ENCODE data around the gene ORMDL3. TPM values are rescaled to one million over a fixed set of nuclear protein-coding genes. Genes with fewer than 3 reads are reported as not detected.
"Not testable (repeated sequence)": the region's sequence is repeated elsewhere in the genome, so short reads cannot be mapped to it uniquely, and the experiment has no call there.

Gene ORMDL3
- polyA plus RNA-seq, 5 donors = 76.5 to 88.5 (median 84.4) TPM

DNA sequence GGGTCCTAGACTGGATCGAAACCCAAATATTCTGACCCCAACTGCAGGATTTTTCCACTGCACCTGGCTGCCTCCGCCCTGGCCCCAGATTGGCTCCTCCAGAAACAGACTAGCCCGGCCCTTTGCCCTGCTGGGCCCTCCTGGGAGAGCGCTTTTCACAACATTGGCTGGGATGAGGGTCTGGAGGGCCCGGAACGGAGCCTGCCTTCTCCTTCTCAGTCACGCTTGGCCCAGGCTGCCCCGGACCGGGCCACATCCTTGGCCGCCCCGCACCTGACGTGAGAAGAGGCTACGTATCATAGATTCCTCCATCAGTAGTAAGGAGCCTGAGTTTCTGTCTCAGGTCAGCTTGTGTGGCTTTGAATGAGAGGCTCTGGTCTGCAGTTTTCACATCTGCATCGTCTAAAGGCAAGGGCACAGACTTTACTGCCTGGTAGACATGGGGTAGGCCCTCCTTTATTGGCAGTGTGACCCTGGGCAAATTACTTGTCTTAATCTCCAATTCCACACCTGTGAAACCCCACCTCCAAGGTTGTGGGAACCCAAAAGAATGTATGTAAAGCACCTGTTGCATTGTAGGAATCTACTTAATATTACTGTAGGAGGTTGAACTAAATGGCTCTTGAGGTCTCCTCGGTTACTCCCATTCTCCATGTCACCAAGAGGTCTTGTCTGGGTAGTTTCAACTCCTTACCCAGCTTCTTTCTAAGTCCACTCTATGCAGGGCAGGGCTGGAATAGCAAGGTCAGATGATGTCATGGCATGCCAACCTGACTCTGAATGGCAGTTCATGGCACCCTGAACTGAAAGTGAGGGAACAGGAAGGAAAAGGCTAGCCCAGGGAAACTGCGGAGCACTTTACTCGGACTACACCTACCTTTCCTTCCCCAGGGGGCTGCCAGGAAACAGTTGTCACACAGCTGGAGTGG, 792 bp upstream of the ORMDL3 start:
- DNase-seq = peak; percentile 23

DNA sequence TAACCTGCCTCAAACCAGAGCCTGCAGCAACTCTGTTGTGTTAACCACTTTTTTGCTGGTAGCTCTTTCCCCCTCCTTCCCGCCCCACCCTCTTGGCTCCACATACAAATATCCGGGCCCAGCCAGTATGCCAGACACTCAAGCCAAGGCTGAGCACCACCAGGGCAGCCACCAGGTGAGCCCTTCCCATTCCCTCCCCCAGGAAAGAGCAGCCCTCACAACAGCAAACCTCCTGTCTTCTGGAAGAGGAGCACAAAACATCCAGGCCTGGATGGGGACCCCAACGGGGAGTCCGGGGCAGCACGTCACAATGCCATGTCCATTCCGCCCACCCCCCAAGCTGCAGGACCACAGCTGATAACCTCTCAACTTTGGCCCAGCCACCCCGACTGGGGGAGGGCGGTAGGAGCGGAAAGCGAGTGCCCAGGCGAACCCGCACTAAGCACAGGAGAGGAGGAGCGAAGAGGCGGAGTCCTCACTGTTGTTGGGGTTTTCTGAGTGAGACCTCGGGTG, 757 bp downstream of the ORMDL3 start:
- DNase-seq = peak; percentile 35 to 38

DNA sequence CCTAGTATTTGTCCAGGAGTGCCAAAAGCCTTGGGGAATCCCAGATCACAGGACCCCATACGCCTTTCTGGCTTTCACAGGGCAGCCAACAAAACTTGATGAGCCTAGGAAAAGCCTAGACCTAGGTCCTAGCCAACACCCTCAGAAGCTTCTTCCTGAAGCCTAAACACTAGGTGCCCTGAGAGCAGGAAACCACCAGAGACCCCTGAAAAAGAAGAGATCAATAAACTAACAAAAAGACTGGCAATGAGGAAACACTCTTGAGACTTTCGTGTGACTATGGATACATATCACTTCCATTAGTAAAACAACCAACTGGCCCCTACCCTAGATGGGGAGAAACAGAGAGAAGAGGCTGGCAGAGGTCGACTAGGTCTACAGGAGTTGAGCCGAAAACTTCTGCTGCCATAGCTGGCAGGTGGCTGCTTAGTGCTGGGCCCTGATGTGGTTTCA, 1.2 kb downstream of the ORMDL3 start:
- DNase-seq = no peak

DNA sequence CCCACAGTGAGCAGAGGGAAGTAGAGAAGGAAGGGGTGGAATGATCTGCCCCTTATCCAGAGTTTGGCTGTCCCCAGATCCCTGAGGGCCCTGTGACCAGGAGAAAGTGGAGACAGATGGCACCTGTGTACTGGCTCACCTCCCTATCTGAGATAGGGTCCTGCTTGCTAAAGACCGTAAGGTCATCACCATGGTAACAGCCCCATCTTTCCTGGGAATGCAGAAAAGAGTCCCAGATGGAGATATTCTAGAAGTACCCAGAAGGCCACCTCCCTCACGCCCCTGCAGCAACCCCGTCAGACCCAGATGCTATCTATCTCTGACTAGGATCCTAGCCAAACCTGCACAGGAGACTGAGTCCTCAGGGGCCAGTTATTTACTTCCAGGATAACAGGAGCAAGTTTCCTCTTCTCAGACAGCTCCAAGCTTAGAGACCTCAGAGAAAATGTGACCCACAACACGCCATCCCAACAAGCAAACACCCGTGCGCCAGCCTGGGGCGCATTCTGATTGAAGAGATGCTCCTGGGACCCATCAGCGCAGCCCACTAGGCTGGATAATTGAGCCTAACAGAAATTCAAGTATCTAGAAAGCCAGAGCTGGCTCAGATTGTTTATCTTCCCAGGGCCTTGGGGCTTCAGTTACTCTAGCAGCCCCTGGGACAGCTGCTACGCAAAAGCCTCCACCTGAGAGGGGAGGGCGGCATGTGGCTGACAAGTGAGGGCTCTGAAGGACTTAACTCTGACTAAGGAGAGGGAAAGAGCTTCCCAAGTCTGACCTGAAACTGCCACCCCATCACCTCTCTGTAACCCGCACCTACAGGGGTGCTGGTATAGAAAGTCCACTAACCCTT, 1.9 kb downstream of the ORMDL3 start:
- DNase-seq = no peak

DNA sequence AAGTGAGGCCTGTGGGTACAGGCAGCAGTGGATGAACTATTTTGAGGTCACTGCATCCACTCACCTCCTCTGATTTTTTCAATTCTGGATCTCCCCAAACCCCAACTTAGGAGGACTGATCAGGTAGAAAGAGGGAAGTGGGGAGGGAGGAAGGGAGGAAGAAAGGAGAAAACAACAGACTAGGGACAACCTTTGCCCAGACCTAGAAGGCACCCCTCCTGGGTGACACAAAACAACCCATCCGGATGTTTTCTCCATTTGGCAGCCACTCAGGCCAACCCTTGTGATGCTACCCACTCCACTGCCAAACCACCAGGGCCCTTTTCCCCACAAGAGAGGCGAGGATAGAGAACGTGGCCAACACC, 2.7 kb downstream of the ORMDL3 start:
- DNase-seq = no peak

DNA sequence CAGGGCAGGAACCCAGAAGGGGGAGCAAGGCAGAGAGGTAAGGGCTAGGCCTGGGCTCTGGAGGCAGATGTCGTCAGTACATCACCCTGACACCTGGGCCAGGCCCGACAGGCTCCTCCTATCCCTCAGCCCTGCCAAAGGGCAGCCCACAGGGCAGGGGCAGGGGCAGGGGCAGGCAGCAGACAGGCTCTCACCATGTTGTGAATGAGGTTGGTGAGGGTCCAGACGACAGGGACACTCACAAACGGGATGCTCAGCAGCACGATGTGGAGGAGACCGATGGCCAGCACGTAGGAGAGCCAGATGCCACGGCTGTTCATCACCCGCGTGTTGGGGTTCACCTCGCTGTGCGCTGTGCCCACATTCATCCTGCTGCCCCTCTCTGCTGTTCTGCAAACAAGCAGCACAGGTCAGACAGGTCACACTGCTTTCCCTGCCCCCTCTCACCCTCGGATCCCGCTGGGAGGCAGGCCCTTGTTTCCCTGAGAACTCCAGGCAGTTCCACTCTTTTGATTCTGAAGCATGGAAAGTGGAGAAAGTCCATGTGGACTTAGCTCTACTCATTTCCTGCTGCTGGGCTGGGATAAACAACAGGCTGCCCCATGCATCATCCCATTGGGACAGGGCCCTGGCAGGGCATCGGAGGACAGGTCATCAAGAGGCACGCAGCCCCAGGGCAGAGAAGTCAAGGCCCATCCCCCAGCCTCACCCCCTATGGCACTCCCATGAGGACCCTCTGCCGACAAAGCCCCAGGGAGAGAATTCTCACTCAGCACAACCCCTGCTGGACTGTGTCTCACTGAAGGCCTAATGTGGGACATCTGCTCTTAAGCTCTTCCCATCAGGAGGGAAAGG, 3.3 kb downstream of the ORMDL3 start:
- no peak for DNase-seq

DNA sequence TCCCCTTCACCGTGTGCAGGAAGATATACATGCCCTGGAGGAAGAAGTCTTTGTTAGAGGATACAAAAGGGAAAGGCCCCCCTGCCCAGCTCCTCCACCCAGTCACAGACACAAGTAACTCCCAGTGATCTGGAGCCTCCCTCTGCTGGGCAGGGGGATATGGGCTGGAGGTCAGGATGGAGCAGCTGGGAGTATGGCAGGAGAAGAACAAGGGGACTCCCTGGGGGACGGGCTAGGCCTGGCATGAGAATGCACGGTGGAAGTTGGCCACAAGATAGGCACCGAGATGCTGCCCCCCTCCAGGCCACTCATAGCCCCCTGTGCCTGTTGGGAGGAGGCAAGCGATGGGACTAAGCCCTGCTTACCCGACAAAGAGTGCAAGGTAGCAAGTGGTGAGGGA, 4.2 kb downstream of the ORMDL3 start:
- DNase-seq = no peak

DNA sequence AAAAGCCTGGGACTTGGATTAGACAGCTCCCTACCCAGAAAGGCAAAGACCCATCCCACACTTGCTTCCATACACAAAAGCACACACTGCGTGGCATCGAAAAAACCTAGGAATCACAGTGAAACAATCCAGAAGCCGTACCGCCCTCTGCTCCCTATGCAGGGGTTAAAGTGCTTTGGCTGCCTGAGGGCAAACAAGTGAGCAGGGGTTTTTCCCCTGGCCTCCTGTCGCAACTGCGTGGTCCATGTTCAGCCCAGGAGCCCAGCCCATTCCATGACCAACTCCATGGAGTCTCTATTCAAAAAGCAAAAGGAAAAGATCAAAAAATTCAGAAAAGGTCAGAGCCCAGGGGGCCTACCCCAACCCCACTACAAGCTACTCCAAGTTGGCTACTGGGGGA, 5.4 kb downstream of the ORMDL3 start:
- no peak for DNase-seq

DNA sequence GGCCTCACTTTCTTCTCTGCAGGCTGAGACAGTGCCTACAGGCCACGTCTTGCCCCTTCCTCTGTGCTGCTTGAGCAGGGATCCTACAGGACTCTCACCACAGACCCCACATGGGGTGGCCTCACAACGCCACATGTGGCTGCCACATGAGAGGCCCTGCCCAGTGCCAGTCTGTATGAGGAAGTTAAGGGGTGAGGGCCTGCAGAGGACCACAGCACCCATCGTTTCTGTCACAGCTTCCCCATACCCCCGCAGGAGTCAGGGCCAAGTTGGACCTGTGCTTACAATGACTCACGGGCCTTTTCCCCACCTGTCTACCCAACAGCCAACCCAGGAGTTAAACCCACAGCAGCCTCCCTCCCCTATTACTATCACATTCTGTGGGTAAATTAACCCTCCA, 6.1 kb downstream of the ORMDL3 start:
- no peak for DNase-seq

DNA sequence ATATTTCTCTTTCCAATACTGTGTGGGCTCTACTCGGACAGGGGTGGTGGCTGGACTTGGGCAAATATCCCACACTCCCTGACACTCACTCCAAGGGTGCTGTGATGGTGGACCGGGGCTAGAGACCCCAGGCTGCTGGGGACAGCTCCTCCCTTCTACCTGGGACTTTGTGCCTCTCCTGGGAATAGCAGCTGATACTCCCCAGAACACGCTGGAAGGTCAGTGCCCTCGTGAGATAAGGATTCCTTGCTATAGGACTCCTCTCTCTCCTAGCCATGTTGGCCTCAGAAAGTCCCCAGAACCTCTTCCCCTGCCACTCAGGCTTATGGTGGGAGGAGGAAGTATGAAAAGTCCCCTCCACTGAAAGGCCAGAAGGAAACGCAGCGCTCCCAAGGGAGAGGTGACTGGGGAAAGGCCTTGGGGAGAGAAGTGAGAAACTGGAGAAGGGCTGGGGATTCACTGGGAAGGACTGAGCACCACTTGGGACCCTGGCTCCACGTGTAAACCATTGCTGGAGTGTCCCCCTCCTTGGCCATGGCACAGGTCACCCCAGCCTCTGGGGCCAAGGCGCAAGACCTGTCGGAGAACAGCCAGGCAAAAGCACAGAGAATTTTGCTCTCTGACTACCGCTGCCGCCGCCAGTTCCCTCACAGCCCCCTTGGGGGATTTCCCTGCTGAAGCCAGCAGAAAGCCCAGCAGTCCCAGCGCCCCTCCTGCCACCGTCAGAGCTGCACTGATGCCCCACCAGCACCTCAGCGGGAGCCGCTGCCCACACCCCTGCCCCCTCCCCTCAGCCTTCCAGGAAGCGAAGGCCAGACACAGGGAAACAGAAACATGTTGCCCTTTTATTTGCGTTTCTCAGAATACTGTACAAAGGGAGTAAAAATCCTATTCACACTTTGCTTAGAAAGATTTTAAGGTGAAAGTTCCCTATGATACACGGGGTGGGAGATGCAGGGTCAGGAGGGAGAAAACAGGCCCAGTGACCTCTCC, 6.9 kb downstream of the ORMDL3 start:
- DNase-seq = no peak

DNA sequence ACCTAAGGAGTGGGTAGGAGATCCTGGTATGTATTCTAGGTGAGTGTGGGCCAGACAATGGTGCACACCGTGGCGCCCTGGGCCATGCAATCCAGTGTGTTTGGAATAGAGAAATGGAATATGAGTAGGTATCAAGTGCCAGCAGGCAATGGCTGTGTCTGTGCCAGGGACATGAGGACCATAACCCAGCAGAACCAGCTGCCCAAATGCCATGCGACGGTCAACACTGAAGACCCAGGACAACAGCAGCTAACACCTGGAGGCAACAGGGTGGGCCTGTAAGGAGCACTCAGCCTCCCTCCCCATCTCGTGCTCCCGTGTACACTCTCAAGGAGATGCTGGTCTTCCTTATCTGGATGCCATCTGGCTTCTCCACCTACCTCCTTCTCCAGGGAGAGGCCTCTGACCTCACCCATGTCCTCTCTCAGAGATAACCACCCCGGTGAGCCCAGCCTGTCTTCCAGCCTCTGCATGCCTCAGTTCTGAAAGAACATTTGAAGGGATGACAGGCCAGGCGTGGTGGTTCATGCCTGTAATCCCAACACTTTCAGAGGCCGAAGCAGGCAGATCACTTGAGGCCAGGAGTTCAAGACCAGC, 8.2 kb downstream of the ORMDL3 start:
- DNase-seq = no peak

DNA sequence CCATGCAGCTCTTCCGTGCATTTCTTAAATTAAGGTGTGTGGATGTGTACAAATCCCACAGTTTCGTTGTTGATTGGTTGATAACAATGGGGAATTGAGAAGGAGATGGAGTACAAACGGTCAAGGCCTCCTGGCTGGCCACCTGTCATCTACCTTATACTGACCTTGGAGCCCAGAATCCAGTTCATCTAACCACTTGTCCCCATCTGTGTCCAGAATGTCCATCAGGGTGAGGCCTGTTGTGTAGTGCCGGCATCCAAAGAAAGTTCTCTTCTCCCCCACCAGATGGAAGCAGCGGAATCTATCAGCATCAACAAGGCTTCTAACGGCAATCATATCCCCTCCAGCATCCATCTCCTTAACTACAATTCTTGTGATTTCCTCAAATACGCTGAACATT, 10.5 kb downstream of the ORMDL3 start:
- no peak for DNase-seq

DNA sequence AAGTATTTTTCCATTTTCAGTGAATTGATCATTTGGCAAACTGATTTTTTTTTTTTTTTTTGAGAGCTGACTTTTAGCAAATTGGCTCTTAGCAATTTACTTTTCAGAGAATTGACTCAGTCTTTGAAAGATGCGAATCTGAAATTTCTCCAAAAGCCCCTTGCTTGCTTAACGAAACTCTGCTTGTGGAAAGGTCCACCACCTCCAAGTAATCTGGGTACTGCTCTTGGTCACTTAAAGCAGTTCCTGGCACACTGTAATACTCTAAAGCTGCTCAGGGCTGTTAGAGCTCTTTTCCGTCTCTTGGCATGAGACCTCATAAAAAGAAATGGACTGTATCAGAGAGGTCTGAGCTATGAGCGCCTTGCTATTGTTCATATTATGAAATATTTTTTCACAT, 11.8 kb downstream of the ORMDL3 start:
- no peak for DNase-seq

DNA sequence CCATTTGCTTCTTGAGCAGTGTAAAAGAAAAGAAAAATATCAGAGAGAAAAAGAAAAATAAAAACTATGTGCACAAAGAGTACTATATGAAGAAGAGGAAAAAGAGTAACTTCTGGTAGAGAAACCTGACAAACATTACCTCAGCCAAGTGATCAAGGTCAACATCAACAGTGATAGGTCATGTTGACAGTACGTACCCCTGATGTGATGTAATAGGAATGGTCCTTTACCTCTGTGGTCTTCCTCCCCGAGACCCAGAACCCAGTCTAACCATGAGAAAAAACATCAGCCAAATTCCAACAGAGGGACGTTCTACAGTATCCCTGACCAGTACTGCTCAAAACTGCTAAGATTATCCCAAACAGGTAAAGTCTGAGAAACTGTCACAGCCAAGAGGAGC, 13.4 kb downstream of the ORMDL3 start:
- no peak for DNase-seq

DNA sequence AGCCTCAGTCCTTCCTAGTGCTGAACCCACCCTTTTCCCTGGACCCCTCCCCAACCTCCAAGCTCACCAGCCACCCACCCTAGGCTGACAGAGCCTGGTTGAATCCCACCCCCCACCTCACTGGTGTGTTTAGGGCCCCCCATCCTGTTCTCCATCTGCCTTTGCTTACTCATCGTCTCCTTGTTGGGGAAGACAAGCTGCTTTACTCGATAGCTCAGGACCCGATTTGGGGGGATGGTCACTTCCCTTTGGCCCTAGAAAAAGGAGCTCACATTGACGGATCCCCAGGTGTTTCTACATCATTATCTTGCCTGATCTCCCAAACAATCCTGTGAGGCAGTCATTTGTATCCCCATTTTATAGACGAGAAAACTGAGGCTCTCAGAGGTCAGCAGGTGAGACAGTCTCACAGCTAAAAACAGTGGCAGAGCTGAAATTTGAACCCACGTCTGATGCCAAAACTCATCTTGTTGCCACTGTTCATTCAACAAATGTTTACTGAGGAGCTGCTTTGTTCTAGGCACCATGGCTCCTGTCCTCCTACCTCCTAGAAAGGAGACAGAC, 18.5 kb downstream of the ORMDL3 start:
- DNase-seq = no peak

DNA sequence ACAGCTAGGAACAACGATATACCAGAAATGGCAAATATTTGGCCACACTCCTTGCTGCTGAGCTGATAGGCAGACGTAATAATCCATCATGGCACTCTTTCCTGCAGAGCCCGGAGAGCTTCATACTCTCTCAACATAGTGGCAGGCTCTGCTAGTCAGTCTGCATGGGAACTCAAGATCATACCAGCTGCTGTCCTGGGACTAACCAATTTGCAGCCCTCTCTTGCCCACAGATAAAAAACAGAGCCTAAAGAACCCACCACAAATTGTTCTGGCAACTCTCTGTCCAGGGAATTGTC, 22.5 kb downstream of the ORMDL3 start:
- no peak for DNase-seq

DNA sequence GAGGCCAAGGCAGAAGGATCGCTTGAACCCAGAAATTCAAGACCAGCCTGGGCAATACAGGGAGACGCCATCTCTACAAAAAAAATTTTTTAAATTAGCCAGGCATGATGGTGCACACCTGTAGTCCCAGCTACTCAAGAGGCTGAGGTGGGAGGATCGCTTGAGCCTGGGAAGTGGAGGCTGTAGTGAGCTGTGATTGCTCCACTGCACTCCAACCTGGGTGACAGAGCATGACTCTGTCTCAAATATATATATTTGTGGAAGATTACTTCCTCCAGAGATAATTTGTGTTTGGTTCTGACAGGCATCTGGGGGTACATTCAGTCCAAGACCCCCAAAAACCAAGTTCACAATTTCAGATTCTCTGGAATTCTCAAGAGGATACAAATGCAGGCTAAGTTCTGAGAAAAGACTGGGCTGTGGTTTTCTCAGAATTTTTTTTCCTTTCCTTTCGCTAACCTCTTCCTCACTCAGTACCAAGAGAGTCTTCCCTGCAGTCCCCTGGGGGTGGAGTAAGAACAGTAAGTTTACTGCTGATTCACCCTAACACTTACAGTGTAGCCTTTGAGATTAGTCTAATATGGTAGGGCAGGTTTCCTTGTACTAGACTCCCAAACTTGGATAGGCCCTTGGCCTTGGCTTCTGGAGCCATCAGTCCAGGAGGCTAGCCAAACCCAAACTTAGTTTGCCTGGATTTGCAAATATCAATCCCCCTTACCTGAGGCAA, 24.1 kb downstream of the ORMDL3 start:
- DNase-seq = no peak

DNA sequence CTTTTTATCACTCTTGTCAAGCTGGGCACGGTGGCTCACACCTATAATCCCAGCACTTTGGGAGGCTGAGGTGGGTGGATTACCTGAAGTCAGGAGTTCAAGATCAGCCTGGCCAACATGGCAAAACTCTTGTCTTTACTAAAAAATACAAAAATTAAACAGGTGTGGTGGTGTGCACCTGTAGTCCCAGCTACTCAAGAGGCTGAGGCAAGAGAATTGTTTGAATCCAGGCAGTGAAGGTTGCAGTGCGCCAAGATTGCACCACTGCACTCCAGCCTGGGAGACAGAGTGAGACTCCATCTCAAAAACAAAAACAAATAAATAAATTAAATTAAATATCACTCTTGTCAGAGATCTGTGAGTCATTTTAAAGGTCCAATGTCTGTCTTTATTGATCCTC, 25.4 kb downstream of the ORMDL3 start:
- not testable (repeated sequence) for DNase-seq

DNA sequence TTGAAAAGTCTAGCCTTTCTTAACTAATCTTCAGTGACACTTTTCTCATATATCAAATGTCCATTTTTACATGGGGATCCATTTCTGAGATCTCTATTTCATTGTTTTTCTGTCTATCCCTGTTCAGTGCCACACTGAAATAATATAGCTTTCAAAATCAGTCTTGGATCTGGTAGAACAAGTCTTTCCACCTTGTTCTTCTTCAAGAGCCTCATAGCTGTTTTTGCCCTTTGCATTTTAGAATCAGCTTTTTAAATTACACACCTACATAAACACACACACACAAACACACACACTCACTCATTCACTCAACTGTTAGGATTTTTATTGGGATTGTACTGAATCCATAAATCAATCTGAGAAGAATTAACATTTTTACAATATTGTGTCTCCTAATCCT, 28.2 kb downstream of the ORMDL3 start:
- DNase-seq = peak; percentile 5 to 7

Data from right lung (tissue), 5 donors.